Endothelial cell of umbilical vein (primary cell): ENCODE results near the gene DPP9. TPM values are rescaled to one million over a fixed set of nuclear protein-coding genes. Genes with fewer than 3 reads are reported as not detected.

Source experiments
- BruUV-seq: library from RNA; stranded (reverse); fragments of 400-500 nt; replicated peaks from 2 replicates; lab custom pipeline; 2021; lab: Mats Ljungman, UMichigan
- CTCF ChIA-PET: fragments of 300-600, 350-600 bp; sonication (Branson Sonifier 250); formaldehyde crosslinking; loops from one replicate; lab custom pipeline; 2021; ENCODE audit warnings: antibody characterized with exemption, inconsistent platforms; lab: Charles Lee
- POLR2A ChIA-PET: fragments of 300-600, 350-600 bp; sonication (Branson Sonifier 250); formaldehyde crosslinking; loops from one replicate; lab custom pipeline; 2021; ENCODE audit warnings: antibody characterized with exemption, inconsistent platforms; lab: Charles Lee
- DNase-seq: peaks from one replicate; pipeline ENCODE4 v3.0.0-alpha.2; 2011; ENCODE audit warnings: low read depth, low spot score
- FAIRE-seq: peaks from 2 replicates; lab custom pipeline; 2011; peaks lifted over from hg19 to GRCh38; lab: Jason Lieb, UNC
- H2AFZ ChIP-seq: 2 replicates; pipeline ENCODE4 v1.6.0; 2012; ENCODE audit warnings: low read depth, low read length, control low read depth, inconsistent platforms
- H3K27ac ChIP-seq: 2 replicates; pipeline ENCODE4 v1.5.1; 2011; ENCODE audit warnings: low read depth, mild to moderate bottlenecking, control low read depth, low read length, moderate library complexity; ENCODE audit not compliant: insufficient read depth
- H3K27me3 ChIP-seq, 2 experiments: 2 replicates each; pipeline versions ENCODE4 v1.6.0 to v1.6.1; 2011; ENCODE audit warnings: low read length in 2 of 2, mixed read lengths in 1 of 2; ENCODE audit not compliant: control insufficient read depth in 2 of 2, insufficient read depth in 2 of 2
- H3K36me3 ChIP-seq, 2 experiments: 2 replicates in 1 of 2; 3 replicates in 1 of 2; pipeline ENCODE4 v1.5.1; 2011; ENCODE audit warnings: low read length in 2 of 2, mild to moderate bottlenecking in 1 of 2, moderate library complexity in 1 of 2; ENCODE audit not compliant: control insufficient read depth in 2 of 2, insufficient read depth in 2 of 2; ENCODE audit errors: extremely low read depth in 1 of 2
- H3K4me1 ChIP-seq: 3 replicates; pipeline ENCODE4 v1.5.1; 2011; ENCODE audit warnings: mild to moderate bottlenecking, low read length; ENCODE audit not compliant: control insufficient read depth, insufficient read depth; ENCODE audit errors: extremely low read depth
- H3K4me2 ChIP-seq: 2 replicates; pipeline ENCODE4 v1.6.1; 2011; ENCODE audit warnings: low read length, control low read depth, mixed read lengths; ENCODE audit not compliant: insufficient read depth
- H3K4me3 ChIP-seq, 3 experiments: fragments of 200-600 bp in 1 of 3; sonication (generic), shearing (Covaris generic) in 1 of 3; replicated peaks in 1 of 3; 2 replicates each; pipeline ENCODE4 v1.5.1; 2011 to 2016; ENCODE audit warnings: control low read depth in 3 of 3, low read length in 3 of 3, mild to moderate bottlenecking in 2 of 3, inconsistent platforms in 1 of 3, low read depth in 1 of 3, moderate library complexity in 1 of 3; ENCODE audit not compliant: insufficient read depth in 1 of 3
- H3K79me2 ChIP-seq: 2 replicates; pipeline ENCODE4 v1.6.0; 2012; ENCODE audit warnings: low read length, inconsistent platforms; ENCODE audit not compliant: control insufficient read depth, insufficient read depth
- H3K9ac ChIP-seq: replicated peaks from 2 replicates; pipeline ENCODE3; 2011; ENCODE audit warnings: low read length, control low read depth; ENCODE audit not compliant: insufficient read depth; ENCODE audit errors: extremely low read depth
- H3K9me1 ChIP-seq: replicated peaks from 3 replicates; pipeline ENCODE4 v1.6.0; 2011; ENCODE audit warnings: mild to moderate bottlenecking, low read length; ENCODE audit not compliant: control insufficient read depth, insufficient read depth; ENCODE audit errors: extremely low read depth
- H3K9me3 ChIP-seq: replicated peaks from 2 replicates; pipeline ENCODE4 v1.5.1; 2012; ENCODE audit warnings: low read length, inconsistent platforms; ENCODE audit not compliant: control insufficient read depth, insufficient read depth
- H4K20me1 ChIP-seq: replicated peaks from 2 replicates; pipeline ENCODE3; 2011; ENCODE audit warnings: mild to moderate bottlenecking, low read length; ENCODE audit not compliant: control insufficient read depth, insufficient read depth; ENCODE audit errors: extremely low read depth
- CTCF ChIP-seq, 2 donors: IDR thresholded peaks; 1 replicate in 1 of 2; 2 replicates in 1 of 2; pipeline ENCODE4 v1.5.1; 2011; ENCODE audit warnings: low read length in 2 of 2, mild to moderate bottlenecking in 2 of 2, moderate library complexity in 2 of 2, control low read depth in 1 of 2, inconsistent platforms in 1 of 2, low read depth in 1 of 2; ENCODE audit not compliant: insufficient read depth in 1 of 2; ENCODE audit errors: extremely low read depth in 1 of 2
- EZH2 ChIP-seq: IDR thresholded peaks from 2 replicates; pipeline ENCODE4 v1.6.1; 2012; ENCODE audit warnings: borderline replicate concordance, low read depth, mild to moderate bottlenecking, moderate library complexity, low read length, inconsistent platforms; ENCODE audit not compliant: severe bottlenecking
- FOS ChIP-seq: IDR thresholded peaks from 2 replicates; pipeline ENCODE4 v1.6.1; 2011; ENCODE audit warnings: mild to moderate bottlenecking, low read length, moderate library complexity, borderline replicate concordance; ENCODE audit not compliant: insufficient read depth
- GATA2 ChIP-seq: IDR thresholded peaks from 2 replicates; pipeline ENCODE4 v1.7.0; 2011; ENCODE audit warnings: low read depth, mild to moderate bottlenecking, moderate library complexity, mixed read lengths, low read length; ENCODE audit not compliant: insufficient read length, insufficient read depth
- JUN ChIP-seq: IDR thresholded peaks from 2 replicates; pipeline ENCODE4 v1.6.1; 2011; ENCODE audit warnings: borderline replicate concordance, low read depth; ENCODE audit not compliant: insufficient read length, insufficient read depth
- MAX ChIP-seq: IDR thresholded peaks from 2 replicates; pipeline ENCODE4 v1.6.1; 2011; ENCODE audit not compliant: insufficient read depth, insufficient read length
- MYC ChIP-seq: IDR thresholded peaks from one replicate; pipeline ENCODE4 v1.6.1; 2011; ENCODE audit warnings: mild to moderate bottlenecking, low read depth, low read length
- POLR2A ChIP-seq: IDR thresholded peaks from 2 replicates; pipeline ENCODE4 v1.6.1; 2012; ENCODE audit warnings: low read depth, mild to moderate bottlenecking, control low read depth, low read length
- POLR2AphosphoS5 ChIP-seq: IDR thresholded peaks from 2 replicates; pipeline ENCODE4 v1.6.1; 2012; ENCODE audit warnings: low read depth, mild to moderate bottlenecking, control low read depth, low read length, moderate library complexity; ENCODE audit not compliant: insufficient read depth
- dilution Hi-C: fragments of 300-500 bp; cut with MboI; formaldehyde crosslinking; loops from one replicate; pipeline ENCODE4 v1.15.0; 2019; ENCODE audit warnings: low sequenced_read_pairs; ENCODE audit not compliant: extremely low pct_ligation_motif_present
- intact Hi-C: fragments of 100-400 bp; cut with micrococcal nuclease; formaldehyde crosslinking; loops from one replicate; pipeline ENCODE4 v1.10.0; 2022
- polyA plus RNA-seq, 4 experiments: library from polyadenylated mRNA; depleted of rRNA in 3 of 4; stranded (reverse) in 3 of 4; unstranded in 1 of 4; fragments of >200 nt; gene quantifications; 2 replicates each; pipeline versions ENCODE4 v1.2.1 to v1.2.3, GENCODE V29; 2011 to 2012; ENCODE audit warnings: missing spikeins in 1 of 4
- total RNA-seq: library from RNA; stranded (reverse); gene quantifications from 2 replicates; pipeline ENCODE4 v1.2.3, GENCODE V29; 2021

Gene DPP9
- total and polyA plus RNA-seq, 2 donors (not counting 3 experiments of a cell fraction or from before 2014, with no cell fraction given): 31.5 to 98.0 TPM

- H3K27me3 ChIP-seq: peaks cover 0 to 4% of the 10 kb centered on the region in 2 experiments
- no peak overlapping the region for H2AFZ ChIP-seq
- BruUV-seq: no TSS peak
- H3K9ac ChIP-seq: no peak overlapping the region
- no peaks in the 10 kb centered on the region for H3K79me2 ChIP-seq
- no peak for DNase-seq
- H3K36me3 ChIP-seq: no peaks in the 10 kb centered on the region
- no peak overlapping the region for H3K4me2 ChIP-seq
- no peak overlapping the region for H3K4me3 ChIP-seq
- TF ChIP-seq EZH2: no peak
- TF ChIP-seq JUN: no peak
- TF ChIP-seq MAX: no peak
- TF ChIP-seq FOS: no peak
- no peak for TF ChIP-seq POLR2A
- no peak for TF ChIP-seq POLR2AphosphoS5
- TF ChIP-seq MYC: no peak
- no peak for TF ChIP-seq GATA2
- TF ChIP-seq CTCF (IDR thresholded peaks at IDR 0.05; ENCODE audit: extremely low read depth in 1 of 2, insufficient read depth in 1 of 2, low read depth in 1 of 2, low read length in 2 of 2): no peak
- intact Hi-C loops (no loop called here), dilution Hi-C loops (no loop called here)
- no peaks in the 10 kb centered on the region for H4K20me1 ChIP-seq
- ChIA-PET POLR2A (interaction anchor here (0.7 kb wide), 1 partner anchor 859 kb away, joined by 3 read pairs; no protein-coding TSS in a partner anchor), CTCF (interaction anchor here (0.9 to 16.2 kb wide), 2 partner anchors 50 to 69 kb away, joined by 4 to 362 read pairs; partner anchors contain the start of gene FEM1A)
- H3K27ac ChIP-seq: no peak overlapping the region
- H3K9me3 ChIP-seq: no peaks in the 10 kb centered on the region
- H3K9me1 ChIP-seq: no peaks in the 10 kb centered on the region
- no peaks in the 10 kb centered on the region for H3K4me1 ChIP-seq
- FAIRE-seq: no peak
Measured at GRCh38 chr19:4740092-4740491, 16.4 kb upstream of the DPP9 start.
